OCI-LY1 (cell line): Measurements from ENCODE around the gene PCGF3.

ENCODE experiments used
- H2AFZ ChIP-seq: fragments of 200-600 bp; sonication (generic), shearing (Covaris generic); 2 replicates; pipeline ENCODE4 v1.6.0; 2014; ENCODE audit warnings: antibody characterized with exemption, mild to moderate bottlenecking, low read length
- H3F3A ChIP-seq: fragments of 200-600 bp; sonication (generic), shearing (Covaris generic); 2 replicates; pipeline ENCODE4 v1.6.0; 2014; ENCODE audit warnings: mild to moderate bottlenecking, antibody characterized with exemption, low read length, moderate library complexity; ENCODE audit not compliant: insufficient read depth
- H3K27ac ChIP-seq: fragments of 200-600 bp; sonication (generic); 2 replicates; pipeline ENCODE4 v1.5.1; 2014; ENCODE audit warnings: low read length, mixed run types, mild to moderate bottlenecking, low read depth; ENCODE audit not compliant: poor library complexity, severe bottlenecking
- H3K27me3 ChIP-seq: fragments of 200-600 bp; sonication (generic); 2 replicates; pipeline ENCODE4 v1.6.0; 2014; ENCODE audit warnings: antibody characterized with exemption, mild to moderate bottlenecking, low read length, moderate library complexity; ENCODE audit not compliant: insufficient read depth
- H3K36me3 ChIP-seq: fragments of 200-600 bp; sonication (generic); 2 replicates; pipeline ENCODE4 v1.6.1; 2014; ENCODE audit warnings: mild to moderate bottlenecking, antibody characterized with exemption, low read length, moderate library complexity, mixed read lengths; ENCODE audit not compliant: insufficient read depth
- H3K4me1 ChIP-seq: fragments of 200-600 bp; sonication (generic); 2 replicates; pipeline ENCODE4 v1.5.1; 2014; ENCODE audit warnings: mild to moderate bottlenecking, low read length, moderate library complexity; ENCODE audit not compliant: insufficient read depth, severe bottlenecking
- H3K4me2 ChIP-seq: fragments of 200-600 bp; sonication (generic), shearing (Covaris generic); 2 replicates; pipeline ENCODE4 v1.6.1; 2014; ENCODE audit warnings: low read length
- H3K4me3 ChIP-seq: fragments of 200-600 bp; sonication (generic); 2 replicates; pipeline ENCODE4 v1.5.1; 2014; ENCODE audit warnings: low read length, low read depth, mild to moderate bottlenecking, mixed read lengths; ENCODE audit not compliant: poor library complexity, severe bottlenecking
- H3K79me2 ChIP-seq: fragments of 200-600 bp; shearing (Covaris generic); 2 replicates; pipeline ENCODE4 v1.6.1; 2016; ENCODE audit warnings: mixed run types, low read length, mixed read lengths; ENCODE audit not compliant: insufficient read depth
- H3K9ac ChIP-seq: fragments of 200-600 bp; sonication (generic), shearing (Covaris generic); 2 replicates; pipeline ENCODE4 v1.6.1; 2014; ENCODE audit warnings: mild to moderate bottlenecking, low read length, mixed read lengths
- H3K9me2 ChIP-seq: fragments of 200-600 bp; sonication (generic), shearing (Covaris generic); 2 replicates; pipeline ENCODE4 v1.6.1; 2014; ENCODE audit warnings: low read depth, mild to moderate bottlenecking, low read length, mixed read lengths
- H3K9me3 ChIP-seq: fragments of 200-600 bp; shearing (Covaris generic); 2 replicates; pipeline ENCODE4 v1.6.1; 2014; ENCODE audit warnings: low read length, mixed read lengths
- H4K20me1 ChIP-seq: fragments of 200-600 bp; sonication (generic), shearing (Covaris generic); 2 replicates; pipeline ENCODE4 v1.6.0; 2016; ENCODE audit warnings: mild to moderate bottlenecking, low read length; ENCODE audit not compliant: insufficient read depth
- CTCF ChIP-seq: fragments of 200-600 bp; sonication (generic), shearing (Covaris generic); IDR thresholded peaks from 2 replicates; pipeline ENCODE4 v1.5.1; 2017; ENCODE audit warnings: mild to moderate bottlenecking, antibody characterized with exemption, low read length, moderate library complexity, mixed read lengths
- EZH2 ChIP-seq: fragments of 200-600 bp; sonication (generic), shearing (Covaris generic); IDR thresholded peaks from 2 replicates; pipeline ENCODE4 v1.8.0; 2017; ENCODE audit warnings: borderline replicate concordance, mixed run types, mild to moderate bottlenecking, antibody characterized with exemption, low read length, moderate library complexity, mixed read lengths

PCGF3 gene

GRCh38 chr4:709348-709747 is 3.7 kb downstream of the PCGF3 start:
- TF ChIP-seq EZH2 (no peak), CTCF (no peak)

GRCh38 chr4:710116-710515 is 4.5 kb downstream of the PCGF3 start:
- H3K27ac ChIP-seq = no peak overlapping the region
- H3K4me3 ChIP-seq = no peak overlapping the region
- peaks cover 9% of the 10 kb centered on the region for H3K4me1 ChIP-seq
- no peaks in the 10 kb centered on the region for H3K9me2 ChIP-seq
- H3F3A ChIP-seq = no peaks in the 10 kb centered on the region
- no peaks in the 10 kb centered on the region for H4K20me1 ChIP-seq
- peaks cover 5% of the 10 kb centered on the region; the same call in 1 of the 2 replicates for H3K36me3 ChIP-seq
- H3K9me3 ChIP-seq = no peaks in the 10 kb centered on the region
- no peak for TF ChIP-seq CTCF
- no peak for TF ChIP-seq EZH2
- no peak overlapping the region for H3K9ac ChIP-seq
- H3K4me2 ChIP-seq = no peak overlapping the region
- peaks cover 12% of the 10 kb centered on the region; the same call in 1 of the 2 replicates for H3K79me2 ChIP-seq
- no peaks in the 10 kb centered on the region for H3K27me3 ChIP-seq
- H2AFZ ChIP-seq = no peak overlapping the region

More at GRCh38 chr4:709348-709747, 3.7 kb downstream of the PCGF3 start:
- H3K9me2 ChIP-seq = no peaks in the 10 kb centered on the region
- H3K4me1 ChIP-seq = peaks cover 9% of the 10 kb centered on the region
- no peaks in the 10 kb centered on the region for H3F3A ChIP-seq
- H3K9ac ChIP-seq = no peak overlapping the region
- peaks cover 12% of the 10 kb centered on the region; the same call in 1 of the 2 replicates for H3K79me2 ChIP-seq
- H2AFZ ChIP-seq = no peak overlapping the region
- no peaks in the 10 kb centered on the region for H3K27me3 ChIP-seq
- no peaks in the 10 kb centered on the region for H4K20me1 ChIP-seq
- H3K36me3 ChIP-seq = peaks cover 5% of the 10 kb centered on the region; the same call in 1 of the 2 replicates
- H3K4me3 ChIP-seq = no peak overlapping the region
- H3K27ac ChIP-seq = no peak overlapping the region
- no peaks in the 10 kb centered on the region for H3K9me3 ChIP-seq
- no peak overlapping the region for H3K4me2 ChIP-seq

GRCh38 chr4:710916-711315 is 5.3 kb downstream of the PCGF3 start:
- Histone ChIP-seq H3K36me3 (peaks cover 5% of the 10 kb centered on the region; the same call in 1 of the 2 replicates), H3K9me3 (no peaks in the 10 kb centered on the region), H2AFZ (no peak overlapping the region), H3K9me2 (no peaks in the 10 kb centered on the region), H3F3A (no peaks in the 10 kb centered on the region), H3K9ac (no peak overlapping the region), H4K20me1 (no peaks in the 10 kb centered on the region), H3K4me2 (no peak overlapping the region), H3K4me1 (peaks cover 9% of the 10 kb centered on the region), H3K27me3 (no peaks in the 10 kb centered on the region), H3K27ac (no peak overlapping the region), H3K79me2 (peaks cover 12% of the 10 kb centered on the region; the same call in 1 of the 2 replicates), H3K4me3 (no peak overlapping the region)
- TF ChIP-seq EZH2 = no peak

GRCh38 chr4:712093-712492 is 6.5 kb downstream of the PCGF3 start:
- Histone ChIP-seq H3K9me3 (no peaks in the 10 kb centered on the region), H3F3A (no peaks in the 10 kb centered on the region), H3K9me2 (no peaks in the 10 kb centered on the region), H3K4me3 (no peak overlapping the region), H3K79me2 (peaks cover 9% of the 10 kb centered on the region; the same call in 1 of the 2 replicates), H3K9ac (no peak overlapping the region), H3K27me3 (no peaks in the 10 kb centered on the region), H3K4me1 (peaks cover 3% of the 10 kb centered on the region), H2AFZ (no peak overlapping the region), H3K36me3 (peaks cover 5% of the 10 kb centered on the region; the same call in 1 of the 2 replicates), H3K4me2 (no peak overlapping the region), H3K27ac (no peak overlapping the region), H4K20me1 (no peaks in the 10 kb centered on the region)
- TF ChIP-seq EZH2 = no peak
- TF ChIP-seq CTCF = no peak
